CD8-positive, alpha-beta memory T cell (primary cell): ENCODE results near the gene IGF2. TPM values are rescaled to one million over a fixed set of nuclear protein-coding genes. Genes with fewer than 3 reads are reported as not detected.

ENCODE experiments used
- CTCF ChIA-PET: fragments of 350-600 bp; sonication (Branson Sonifier 250); formaldehyde crosslinking; loops from one replicate; lab custom pipeline; 2021; ENCODE audit warnings: antibody characterized with exemption; lab: Charles Lee
- POLR2A ChIA-PET: fragments of 350-600 bp; sonication (Branson Sonifier 250); formaldehyde crosslinking; loops from one replicate; lab custom pipeline; 2021; ENCODE audit warnings: antibody characterized with exemption; lab: Charles Lee
- DNase-seq, 5 donors: peaks; one replicate each; pipeline versions ENCODE4 v3.0.0 to v3.0.0-alpha.2; 2020 to 2022; ENCODE audit warnings: mixed read lengths in 1 of 5
- H3K27ac ChIP-seq: one replicate; pipeline ENCODE4 v1.7.0; 2013; ENCODE audit warnings: low read depth, mild to moderate bottlenecking, low read length, moderate library complexity
- H3K27me3 ChIP-seq: 2 replicates; pipeline ENCODE4 v1.7.0; 2013; ENCODE audit warnings: low read length, mild to moderate bottlenecking; ENCODE audit not compliant: insufficient read depth, poor library complexity, severe bottlenecking
- H3K36me3 ChIP-seq: 2 replicates; pipeline ENCODE4 v1.7.0; 2013; ENCODE audit warnings: mild to moderate bottlenecking, low read length, moderate library complexity; ENCODE audit not compliant: insufficient read depth
- H3K4me1 ChIP-seq: 2 replicates; pipeline ENCODE4 v1.7.0; 2013; ENCODE audit warnings: mild to moderate bottlenecking, low read length, moderate library complexity; ENCODE audit not compliant: insufficient read depth
- H3K4me3 ChIP-seq: 2 replicates; pipeline ENCODE4 v1.7.0; 2013; ENCODE audit warnings: mild to moderate bottlenecking, low read length
- H3K9me3 ChIP-seq: 2 replicates; pipeline ENCODE4 v1.7.0; 2013; ENCODE audit warnings: mild to moderate bottlenecking, low read length
- H3K27ac Mint-ChIP-seq, 8 donors: one replicate each; pipeline ENCODE4 v1.8.0; 2020 to 2021; ENCODE audit warnings: mixed read lengths in 8 of 8, mild to moderate bottlenecking in 6 of 8, inconsistent platforms in 3 of 8, moderate library complexity in 3 of 8
- H3K27me3 Mint-ChIP-seq, 2 donors: one replicate each; pipeline ENCODE4 v1.8.0; 2020 to 2021; ENCODE audit warnings: mixed read lengths in 2 of 2, mild to moderate bottlenecking in 1 of 2, moderate library complexity in 1 of 2
- H3K36me3 Mint-ChIP-seq, 3 donors: one replicate each; pipeline ENCODE4 v1.8.0; 2020 to 2021; ENCODE audit warnings: mixed read lengths in 3 of 3, inconsistent platforms in 1 of 3, mild to moderate bottlenecking in 1 of 3
- H3K4me1 Mint-ChIP-seq, 3 donors: one replicate each; pipeline ENCODE4 v1.8.0; 2020 to 2021; ENCODE audit warnings: mixed read lengths in 3 of 3, inconsistent platforms in 1 of 3, mild to moderate bottlenecking in 1 of 3
- H3K4me3 Mint-ChIP-seq, 7 donors: one replicate each; pipeline ENCODE4 v1.8.0; 2020 to 2021; ENCODE audit warnings: mixed read lengths in 7 of 7, mild to moderate bottlenecking in 6 of 7, moderate library complexity in 4 of 7, inconsistent platforms in 2 of 7
- H3K9me3 Mint-ChIP-seq, 5 donors: one replicate each; pipeline ENCODE4 v1.8.0; 2020 to 2022; ENCODE audit warnings: mixed read lengths in 5 of 5, mild to moderate bottlenecking in 3 of 5, moderate library complexity in 2 of 5, inconsistent platforms in 1 of 5
- polyA plus RNA-seq: library from polyadenylated mRNA; unstranded; fragments of 300-500 nt; fragmentation: Illumina TruSeq; gene quantifications from one replicate; pipeline ENCODE4 v1.2.3, GENCODE V29; 2021
- total RNA-seq, 2 experiments: library from RNA; stranded (reverse); gene quantifications; one replicate each; pipeline ENCODE4 v1.2.3, GENCODE V29; 2021

Gene IGF2
- total and polyA plus RNA-seq, 3 experiments from 2014 or later, result 3.3 to 3.5 TPM; not detected in 1

DNA sequence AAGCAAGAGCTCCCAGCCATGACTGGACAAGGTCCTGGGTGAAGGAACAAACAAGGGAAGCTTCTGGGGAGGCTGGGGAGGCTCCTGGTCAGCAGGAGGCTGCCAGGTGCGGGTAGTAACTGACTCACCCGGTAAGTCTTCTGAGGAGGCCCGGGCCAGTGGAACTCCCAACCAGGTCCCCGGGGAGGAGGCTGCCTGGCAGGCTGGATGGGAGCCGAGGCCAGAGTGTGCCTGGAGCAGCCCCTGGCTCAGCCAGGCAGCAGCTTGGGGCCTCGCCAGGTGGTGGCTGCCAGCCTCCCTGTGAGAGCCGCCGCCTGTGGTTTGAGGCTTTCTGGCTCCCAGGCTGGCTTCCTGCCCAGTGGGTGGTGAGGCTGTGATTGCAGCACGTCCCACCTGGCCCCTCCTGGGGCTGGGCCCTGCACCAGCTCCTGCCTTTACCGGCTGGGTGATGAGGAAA lies 46.2 kb downstream of the IGF2 start:
- Mint-ChIP-seq H3K27me3 (peaks cover 11 to 20% of the 10 kb centered on the region in 2 donors), H3K36me3 (no peaks in the 10 kb centered on the region), H3K27ac (peak overlapping the region in 1 of 8 donors; percentile 58), H3K4me3 (peak overlapping the region in 1 of 7 donors; percentile 9), H3K9me3 (no peaks in the 10 kb centered on the region), H3K4me1 (peaks cover 5 to 9% (median 7%) of the 10 kb centered on the region in 3 donors)
- Histone ChIP-seq H3K4me1 (peaks cover 12% of the 10 kb centered on the region), H3K27me3 (no peaks in the 10 kb centered on the region), H3K27ac (no peak overlapping the region), H3K4me3 (no peak overlapping the region), H3K9me3 (no peaks in the 10 kb centered on the region), H3K36me3 (no peaks in the 10 kb centered on the region)
- peak; percentile 32 to 76 (median 59) for DNase-seq
- POLR2A ChIA-PET, result no interaction called here
- CTCF ChIA-PET, result no interaction called here

DNA sequence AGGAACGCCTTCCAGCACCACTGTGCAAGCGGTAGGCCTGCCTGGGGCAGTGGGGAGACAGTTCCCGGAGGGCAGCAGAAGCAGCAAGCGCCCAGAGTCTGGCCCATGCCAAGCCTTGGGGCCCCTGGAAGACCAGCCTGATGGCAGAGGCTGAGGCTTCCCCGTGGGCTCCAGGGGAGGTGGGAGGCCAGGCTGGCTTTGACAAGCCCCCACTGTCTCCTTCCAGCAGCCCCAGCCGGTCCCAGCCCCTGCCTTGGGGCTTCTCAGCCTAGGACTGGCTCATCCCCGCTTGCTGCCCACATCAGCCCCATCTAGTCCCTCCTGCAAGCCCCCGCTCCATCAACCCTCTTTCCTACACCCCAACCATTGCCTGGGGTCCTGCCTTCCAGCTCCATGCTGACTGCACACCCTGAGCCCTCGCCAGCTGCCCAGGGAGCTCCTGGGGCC lies 46.7 kb downstream of the IGF2 start:
- Mint-ChIP-seq H3K27ac (peak overlapping the region in 1 of 8 donors; percentile 58), H3K4me3 (no peak overlapping the region), H3K36me3 (no peaks in the 10 kb centered on the region), H3K9me3 (no peaks in the 10 kb centered on the region), H3K27me3 (peaks cover 11 to 20% of the 10 kb centered on the region in 2 donors), H3K4me1 (peaks cover 5 to 9% (median 7%) of the 10 kb centered on the region in 3 donors)
- H3K9me3 ChIP-seq, result no peaks in the 10 kb centered on the region
- no peak overlapping the region for H3K27ac ChIP-seq
- no peaks in the 10 kb centered on the region for H3K27me3 ChIP-seq
- ChIA-PET POLR2A (no interaction called here), CTCF (interaction anchor here (1.2 kb wide), 1 partner anchor 12 kb away, joined by 3 read pairs; no protein-coding TSS in a partner anchor)
- H3K4me3 ChIP-seq, result no peak overlapping the region
- DNase-seq, result no peak
- H3K4me1 ChIP-seq, result peaks cover 12% of the 10 kb centered on the region
- no peaks in the 10 kb centered on the region for H3K36me3 ChIP-seq

DNA sequence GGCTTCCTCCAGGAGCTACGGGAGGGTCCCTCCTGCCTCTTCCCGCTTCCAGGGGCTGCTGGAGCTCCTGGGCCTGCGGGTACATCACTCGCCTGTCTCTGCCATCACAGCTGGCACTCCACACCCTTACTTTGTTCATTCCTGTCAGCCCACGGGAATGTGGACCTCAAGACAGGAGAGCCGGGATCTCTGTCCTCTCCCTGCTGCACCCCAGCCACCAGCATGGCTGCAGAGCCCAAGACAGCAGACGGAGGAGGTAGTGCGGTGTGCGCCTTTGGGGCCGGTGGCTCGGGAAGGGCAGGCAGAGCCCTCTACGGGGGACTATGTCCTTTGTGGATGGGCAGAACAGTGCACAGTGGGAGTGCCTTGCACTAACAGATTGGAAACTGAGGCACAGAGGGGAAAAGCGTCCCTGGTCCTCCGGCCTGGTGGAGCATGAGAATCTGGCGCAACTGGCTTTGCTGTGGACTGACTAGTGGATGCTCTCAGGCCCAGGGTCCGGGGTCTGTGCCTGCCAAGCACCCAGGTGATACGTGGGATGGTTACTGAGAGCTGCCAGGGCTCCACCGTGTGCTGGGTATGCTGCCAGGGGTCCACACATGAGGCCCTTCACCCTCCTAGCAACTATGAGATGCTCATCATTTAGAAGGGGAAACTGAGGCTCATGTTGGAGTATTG lies 47.3 kb downstream of the IGF2 start:
- POLR2A ChIA-PET, result no interaction called here
- peaks cover 11 to 20% of the 10 kb centered on the region in 2 donors for H3K27me3 Mint-ChIP-seq
- H3K36me3 Mint-ChIP-seq, result no peaks in the 10 kb centered on the region
- H3K9me3 Mint-ChIP-seq, result no peaks in the 10 kb centered on the region
- no peak overlapping the region for H3K27ac ChIP-seq
- peak overlapping the region in 1 of 7 donors; percentile 34 for H3K4me3 Mint-ChIP-seq
- CTCF ChIA-PET, result interaction anchor here (1.2 kb wide), 1 partner anchor 11 kb away, joined by 3 read pairs; no protein-coding TSS in a partner anchor
- H3K27ac Mint-ChIP-seq, result no peak overlapping the region
- no peak overlapping the region for H3K4me3 ChIP-seq
- peaks cover 12% of the 10 kb centered on the region for H3K4me1 ChIP-seq
- H3K9me3 ChIP-seq, result no peaks in the 10 kb centered on the region
- peak in 1 of 5 donors; percentile 28 for DNase-seq
- H3K36me3 ChIP-seq, result no peaks in the 10 kb centered on the region
- H3K4me1 Mint-ChIP-seq, result peaks cover 5 to 9% (median 7%) of the 10 kb centered on the region in 3 donors
- H3K27me3 ChIP-seq, result no peaks in the 10 kb centered on the region

DNA sequence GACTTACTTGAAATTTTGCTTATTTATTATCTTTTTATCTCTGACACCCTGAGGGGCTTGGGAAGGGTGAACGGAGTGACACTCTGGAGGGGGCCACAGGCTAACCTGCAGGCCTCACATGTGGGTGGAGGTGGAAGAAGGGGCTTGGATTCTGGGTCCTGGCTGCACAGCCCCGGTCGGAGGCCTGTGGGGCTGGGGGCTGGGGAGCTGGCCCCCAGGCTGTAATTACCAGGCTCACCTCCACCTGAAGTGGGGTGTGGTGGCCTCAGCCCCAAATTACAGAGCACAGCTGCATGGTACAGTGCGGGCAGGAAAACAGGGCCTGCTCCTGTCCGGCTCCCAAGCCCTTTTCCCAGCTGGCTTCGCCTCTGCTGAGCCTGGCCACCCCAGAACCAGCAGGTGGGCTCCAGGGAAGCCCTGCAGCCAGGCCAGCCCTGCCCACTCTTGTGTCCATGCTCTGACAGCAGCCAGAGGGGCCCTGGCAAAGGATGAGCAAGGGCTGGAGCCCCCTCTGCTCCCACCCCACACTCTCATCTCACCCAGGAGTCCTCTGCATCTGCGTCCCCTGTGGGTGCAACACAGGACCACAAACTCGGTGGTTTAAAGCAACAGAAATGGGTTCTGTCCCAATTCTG lies 48.0 kb downstream of the IGF2 start:
- Mint-ChIP-seq H3K36me3 (no peaks in the 10 kb centered on the region), H3K27ac (no peak overlapping the region), H3K27me3 (peaks cover 11 to 20% of the 10 kb centered on the region in 2 donors), H3K4me3 (no peak overlapping the region), H3K4me1 (peaks cover 5 to 9% (median 7%) of the 10 kb centered on the region in 3 donors), H3K9me3 (no peaks in the 10 kb centered on the region)
- no peaks in the 10 kb centered on the region for H3K36me3 ChIP-seq
- H3K9me3 ChIP-seq, result no peaks in the 10 kb centered on the region
- ChIA-PET CTCF (interaction anchor here (1.2 kb wide), 1 partner anchor 10 kb away, joined by 3 read pairs; no protein-coding TSS in a partner anchor), POLR2A (no interaction called here)
- H3K4me1 ChIP-seq, result peaks cover 12% of the 10 kb centered on the region
- peak in 1 of 5 donors; percentile 7 for DNase-seq
- no peak overlapping the region for H3K27ac ChIP-seq
- H3K4me3 ChIP-seq, result no peak overlapping the region
- no peaks in the 10 kb centered on the region for H3K27me3 ChIP-seq

DNA sequence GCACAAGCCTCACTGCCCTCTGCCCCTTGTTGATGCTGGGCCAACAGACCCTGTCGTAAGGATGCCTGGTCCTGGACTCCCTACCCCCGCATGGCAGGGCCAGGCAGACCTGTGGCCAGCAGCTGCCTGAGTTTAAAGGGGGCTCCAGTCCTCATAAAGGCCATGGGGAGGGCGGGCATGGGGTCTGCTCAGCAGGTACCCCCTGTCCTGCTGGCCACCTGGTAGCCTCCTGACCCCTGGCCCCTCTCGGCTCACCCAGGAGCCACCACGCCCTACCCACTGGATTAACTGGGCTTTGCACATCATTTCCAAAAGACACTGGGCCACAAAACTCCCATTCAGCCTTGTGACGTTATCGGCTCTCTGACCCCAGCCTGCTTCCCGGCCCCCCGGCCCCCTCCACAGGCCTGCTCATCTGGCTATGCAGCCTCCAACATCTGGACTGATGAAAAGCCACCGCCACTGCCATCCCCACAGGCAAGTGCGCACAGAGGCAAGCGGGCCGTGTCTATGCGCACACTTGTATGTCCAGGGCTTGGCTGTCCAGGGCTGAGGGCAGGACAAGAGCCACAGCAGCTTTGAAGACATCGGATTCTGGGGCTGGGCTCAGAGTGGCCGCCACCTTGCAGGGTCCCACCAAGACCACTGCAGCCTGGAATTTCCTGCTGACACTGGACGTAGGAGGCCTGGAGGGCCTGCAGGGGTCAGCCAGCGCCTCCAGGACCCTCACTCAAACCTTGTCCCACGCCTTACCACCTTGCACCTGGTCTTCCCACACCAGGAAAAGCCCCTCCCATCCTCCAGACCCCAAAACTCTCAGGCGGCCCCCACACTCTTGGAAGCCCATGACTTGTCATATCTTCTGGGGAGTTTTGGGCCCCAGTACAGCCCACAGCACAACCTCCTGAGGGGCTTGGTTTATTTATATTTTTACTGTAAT lies 48.7 kb downstream of the IGF2 start:
- H3K4me1 Mint-ChIP-seq, result peaks cover 5 to 9% (median 7%) of the 10 kb centered on the region in 3 donors
- no peaks in the 10 kb centered on the region for H3K36me3 ChIP-seq
- H3K4me3 ChIP-seq, result no peak overlapping the region
- no peak overlapping the region for H3K4me3 Mint-ChIP-seq
- peaks cover 12% of the 10 kb centered on the region for H3K4me1 ChIP-seq
- H3K27ac Mint-ChIP-seq, result no peak overlapping the region
- peaks cover under 1% of the 10 kb centered on the region for H3K27me3 ChIP-seq
- H3K27me3 Mint-ChIP-seq, result peaks cover 13 to 24% of the 10 kb centered on the region in 2 donors
- H3K9me3 Mint-ChIP-seq, result no peaks in the 10 kb centered on the region
- CTCF ChIA-PET, result interaction anchor here (1.5 kb wide), 1 partner anchor 61 kb away, joined by 5 read pairs; no protein-coding TSS in a partner anchor
- peak in 1 of 5 donors; percentile 7 for DNase-seq
- H3K36me3 Mint-ChIP-seq, result no peaks in the 10 kb centered on the region
- no peaks in the 10 kb centered on the region for H3K9me3 ChIP-seq
- POLR2A ChIA-PET, result no interaction called here
- H3K27ac ChIP-seq, result no peak overlapping the region

DNA sequence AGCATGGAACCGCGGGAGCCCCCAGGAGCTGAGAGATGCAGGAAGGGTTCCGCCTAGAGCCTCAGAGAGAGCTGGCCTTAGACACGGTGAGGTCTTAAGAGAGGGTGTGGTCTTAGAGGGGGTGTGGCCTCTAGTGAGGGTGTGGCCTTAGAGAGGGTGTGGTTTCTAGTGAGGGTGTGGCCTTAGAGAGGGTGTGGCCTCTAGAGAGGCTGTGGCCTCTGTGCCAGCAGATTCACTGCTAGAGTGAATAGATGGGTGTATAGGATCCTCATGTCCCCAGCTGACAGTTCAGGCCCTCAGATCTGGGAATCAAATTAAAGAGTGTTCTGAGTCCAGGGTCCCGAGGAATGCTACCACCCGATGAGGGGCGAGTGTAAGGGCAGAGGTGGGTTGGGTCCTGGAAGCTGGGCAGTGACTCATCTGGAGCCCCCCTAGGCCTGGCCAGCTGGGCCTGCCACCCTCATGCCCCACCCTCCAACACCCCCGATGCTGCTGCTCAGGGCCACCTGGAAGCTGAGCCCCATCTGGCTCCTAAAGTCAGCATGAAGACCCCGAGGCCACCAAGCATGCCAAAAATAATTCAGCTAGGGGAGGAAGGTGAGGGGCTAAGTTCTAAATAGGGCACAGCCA lies 49.5 kb downstream of the IGF2 start:
- DNase-seq, result peak in 1 of 5 donors; percentile 19
- Histone ChIP-seq H3K9me3 (no peaks in the 10 kb centered on the region), H3K27me3 (peaks cover 3% of the 10 kb centered on the region), H3K4me1 (peaks cover 12% of the 10 kb centered on the region), H3K36me3 (no peaks in the 10 kb centered on the region), H3K27ac (no peak overlapping the region), H3K4me3 (no peak overlapping the region)
- Mint-ChIP-seq H3K27ac (no peak overlapping the region), H3K4me1 (peaks cover 5 to 9% (median 7%) of the 10 kb centered on the region in 3 donors), H3K27me3 (peaks cover 13 to 30% of the 10 kb centered on the region in 2 donors), H3K9me3 (peaks cover 0 to 3% (median 0%) of the 10 kb centered on the region in 5 donors), H3K36me3 (no peaks in the 10 kb centered on the region), H3K4me3 (no peak overlapping the region)
- ChIA-PET CTCF (interaction anchor here (1.1 to 1.5 kb wide), 2 partner anchors 18 to 62 kb away, joined by 3 to 5 read pairs; no protein-coding TSS in a partner anchor), POLR2A (no interaction called here)
